MM.1S (cell line): ENCODE results near the gene MLLT10.

ENCODE experiments used
- EZH2 ChIP-seq: fragments of 300-600 bp; sonication (generic); optimal IDR thresholded peaks from 2 replicates; pipeline ENCODE3; 2017; ENCODE audit warnings: low read depth, mild to moderate bottlenecking, antibody characterized with exemption, low read length, mixed read lengths
- TF ChIP-seq, protein P1 (sequence below): fragments of 300-600 bp; sonication (generic); IDR thresholded peaks from 2 replicates; pipeline ENCODE4 v1.5.1; 2016; ENCODE audit warnings: antibody characterized with exemption, low read length, mixed read lengths

DNA sequence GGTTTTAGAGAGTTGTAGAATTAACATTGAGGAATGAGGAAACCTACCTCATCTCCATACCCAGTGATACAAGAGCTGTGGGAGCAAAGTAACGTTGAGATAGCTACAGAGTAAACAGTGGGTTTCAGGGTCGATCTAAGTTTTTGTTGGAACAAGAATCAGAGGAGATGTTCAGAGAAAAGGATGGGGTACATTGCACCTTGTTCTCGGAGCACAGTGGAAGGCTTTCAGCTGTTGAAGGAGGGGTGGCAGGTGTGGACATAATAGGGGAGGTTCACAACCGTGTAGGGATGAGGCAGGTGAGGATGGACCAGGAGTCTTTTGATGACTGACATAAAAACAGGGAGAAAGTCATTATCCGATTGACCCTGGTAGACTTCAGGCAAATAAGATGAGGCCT lies 121.7 kb downstream of the MLLT10 start:
- TF ChIP-seq, protein P1, sequence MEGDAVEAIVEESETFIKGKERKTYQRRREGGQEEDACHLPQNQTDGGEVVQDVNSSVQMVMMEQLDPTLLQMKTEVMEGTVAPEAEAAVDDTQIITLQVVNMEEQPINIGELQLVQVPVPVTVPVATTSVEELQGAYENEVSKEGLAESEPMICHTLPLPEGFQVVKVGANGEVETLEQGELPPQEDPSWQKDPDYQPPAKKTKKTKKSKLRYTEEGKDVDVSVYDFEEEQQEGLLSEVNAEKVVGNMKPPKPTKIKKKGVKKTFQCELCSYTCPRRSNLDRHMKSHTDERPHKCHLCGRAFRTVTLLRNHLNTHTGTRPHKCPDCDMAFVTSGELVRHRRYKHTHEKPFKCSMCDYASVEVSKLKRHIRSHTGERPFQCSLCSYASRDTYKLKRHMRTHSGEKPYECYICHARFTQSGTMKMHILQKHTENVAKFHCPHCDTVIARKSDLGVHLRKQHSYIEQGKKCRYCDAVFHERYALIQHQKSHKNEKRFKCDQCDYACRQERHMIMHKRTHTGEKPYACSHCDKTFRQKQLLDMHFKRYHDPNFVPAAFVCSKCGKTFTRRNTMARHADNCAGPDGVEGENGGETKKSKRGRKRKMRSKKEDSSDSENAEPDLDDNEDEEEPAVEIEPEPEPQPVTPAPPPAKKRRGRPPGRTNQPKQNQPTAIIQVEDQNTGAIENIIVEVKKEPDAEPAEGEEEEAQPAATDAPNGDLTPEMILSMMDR: no peak
- TF ChIP-seq EZH2: no peak
